GM12878 (cell line): ENCODE data around the gene HMGCL. TPM values are rescaled to one million over a fixed set of nuclear protein-coding genes. Genes with fewer than 3 reads are reported as not detected.
A peak's percentile ranks its signal among the peaks of the same experiment; 100 is the strongest.

Experiments used
- CHD2 ChIP-seq: IDR thresholded peaks from 2 replicates; pipeline ENCODE4 v1.6.1; 2011; ENCODE audit warnings: low read depth, low read length, improper control_type of control experiment, borderline replicate concordance
- CREM ChIP-seq: IDR thresholded peaks from 2 replicates; pipeline ENCODE4 v1.6.1; 2014; ENCODE audit warnings: antibody characterized with exemption, low read depth
- DPF2 ChIP-seq: fragments of 450-650 bp; IDR thresholded peaks from 2 replicates; pipeline ENCODE4 v1.6.1; 2017; ENCODE audit warnings: mild to moderate bottlenecking
- E2F8 ChIP-seq: fragments of 450-650 bp; IDR thresholded peaks from 2 replicates; pipeline ENCODE4 v1.6.1; 2018; ENCODE audit warnings: mild to moderate bottlenecking, low read depth, moderate library complexity; ENCODE audit not compliant: partially characterized antibody
- ELK1 ChIP-seq: IDR thresholded peaks from 2 replicates; pipeline ENCODE4 v1.6.1; 2012; ENCODE audit warnings: low read depth, low read length, improper control_type of control experiment
- HSF1 ChIP-seq: fragments of 150-350 bp; IDR thresholded peaks from 2 replicates; pipeline ENCODE4 v1.6.1; 2014; ENCODE audit warnings: mild to moderate bottlenecking, low read depth, low read length
- IRF4 ChIP-seq: IDR thresholded peaks from 2 replicates; pipeline ENCODE4 v1.6.1; 2011; ENCODE audit warnings: low read depth, low read length
- MTA3 ChIP-seq: IDR thresholded peaks from 2 replicates; pipeline ENCODE4 v1.6.1; 2012; ENCODE audit warnings: low read length, inconsistent platforms, borderline replicate concordance
- PAX5 ChIP-seq: IDR thresholded peaks from 2 replicates; pipeline ENCODE4 v1.6.1; 2011; ENCODE audit warnings: low read depth, low read length, borderline replicate concordance
- REST ChIP-seq: IDR thresholded peaks from 2 replicates; pipeline ENCODE4 v1.6.1; 2012; ENCODE audit warnings: mild to moderate bottlenecking, low read depth, low read length
- SMAD5 ChIP-seq: IDR thresholded peaks from 2 replicates; pipeline ENCODE4 v1.6.1; 2016; ENCODE audit warnings: antibody characterized with exemption, low read depth
- TCF12 ChIP-seq: IDR thresholded peaks from 2 replicates; pipeline ENCODE4 v1.6.1; 2011; ENCODE audit warnings: low read depth, mild to moderate bottlenecking, low read length
- ZBTB11 ChIP-seq: fragments of 450-650 bp; formaldehyde crosslinking; IDR thresholded peaks from 2 replicates; pipeline ENCODE4 v1.5.0; 2022; ENCODE audit warnings: mild to moderate bottlenecking, missing genetic modification characterization
- polyA plus RNA-seq, 11 experiments: library from polyadenylated mRNA; depleted of rRNA in 4 of 11; unstranded in 6 of 11; stranded (reverse) in 5 of 11; fragments of >200 nt; fragmentation: Nextera tagmentation in 4 of 11; fragmentation: Illumina TruSeq in 1 of 11; extraction: Ambion mirVana in 4 of 11; extraction: Trizol in 1 of 11; gene quantifications; 1 replicate in 1 of 11; 2 replicates in 10 of 11; pipeline versions ENCODE4 v1.2.1 to v1.2.3, GENCODE V29; 2011 to 2016; ENCODE audit warnings: inconsistent platforms in 2 of 11, missing spikeins in 2 of 11, low read depth in 1 of 11
- total RNA-seq, 4 experiments: library from RNA; depleted of rRNA in 3 of 4; stranded (reverse); fragments of >200 nt in 3 of 4; fragmentation: Illumina TruSeq in 1 of 4; extraction: Trizol in 1 of 4; gene quantifications; 2 replicates each; pipeline versions ENCODE4 v1.2.1 to v1.2.3, GENCODE V29; 2013 to 2021

HMGCL gene
- total and polyA plus RNA-seq, 10 of the 15 experiments (the other 5 are each of a cell fraction or from before 2014, with no cell fraction given), result 29.4 to 127 (median 36.4) TPM

GRCh38 chr1:23790696-23791515 is 34.3 kb downstream of the HMGCL start, which contains the start of gene LYPLA2 (continued):
- TF ChIP-seq MTA3, result 0 out of 2 replicates have a peak, but pooled peaks have one; percentile 25
- 0 out of 2 replicates have a peak, but pooled peaks have one; percentile 9 for TF ChIP-seq REST
- peak; percentile 71 for TF ChIP-seq ZBTB11 (CRISPR knock-in tag)
- 0 out of 2 replicates have a peak, but pooled peaks have one; percentile 6 for TF ChIP-seq PAX5
- TF ChIP-seq SMAD5, result peak; percentile 82; the same call in 1 of the 2 replicates
- TF ChIP-seq HSF1, result no peak
- no peak for TF ChIP-seq IRF4
- TF ChIP-seq CREM, result peak; percentile 52; the same call in 1 of the 2 replicates
- TF ChIP-seq ELK1, result peak; percentile 80; the same call in 1 of the 2 replicates
- TF ChIP-seq CHD2, result no peak
- peak; percentile 81 for TF ChIP-seq E2F8
- TF ChIP-seq TCF12, result 0 out of 2 replicates have a peak, but pooled peaks have one; percentile 14
- 0 out of 2 replicates have a peak, but pooled peaks have one; percentile 16 for TF ChIP-seq DPF2
